Cardiac fibroblast (primary cell): Measurements from ENCODE around the gene RTN4R.

Experiments
- DNase-seq, 2 donors: peaks; one replicate each; pipeline versions ENCODE4 v3.0.0 to v3.0.0-alpha.2; 2010; ENCODE audit warnings: low read depth in 2 of 2
- H3K4me3 ChIP-seq, 2 donors: replicated peaks in 1 of 2; 1 replicate in 1 of 2; 2 replicates in 1 of 2; pipeline ENCODE4 v1.5.1; 2011; ENCODE audit warnings: low read depth in 2 of 2, low read length in 2 of 2, mild to moderate bottlenecking in 2 of 2, moderate library complexity in 1 of 2
- CTCF ChIP-seq: IDR thresholded peaks from one replicate; pipeline ENCODE4 v1.5.1; 2011; ENCODE audit warnings: low read depth, mild to moderate bottlenecking, low read length, inconsistent platforms

Gene RTN4R

DNA sequence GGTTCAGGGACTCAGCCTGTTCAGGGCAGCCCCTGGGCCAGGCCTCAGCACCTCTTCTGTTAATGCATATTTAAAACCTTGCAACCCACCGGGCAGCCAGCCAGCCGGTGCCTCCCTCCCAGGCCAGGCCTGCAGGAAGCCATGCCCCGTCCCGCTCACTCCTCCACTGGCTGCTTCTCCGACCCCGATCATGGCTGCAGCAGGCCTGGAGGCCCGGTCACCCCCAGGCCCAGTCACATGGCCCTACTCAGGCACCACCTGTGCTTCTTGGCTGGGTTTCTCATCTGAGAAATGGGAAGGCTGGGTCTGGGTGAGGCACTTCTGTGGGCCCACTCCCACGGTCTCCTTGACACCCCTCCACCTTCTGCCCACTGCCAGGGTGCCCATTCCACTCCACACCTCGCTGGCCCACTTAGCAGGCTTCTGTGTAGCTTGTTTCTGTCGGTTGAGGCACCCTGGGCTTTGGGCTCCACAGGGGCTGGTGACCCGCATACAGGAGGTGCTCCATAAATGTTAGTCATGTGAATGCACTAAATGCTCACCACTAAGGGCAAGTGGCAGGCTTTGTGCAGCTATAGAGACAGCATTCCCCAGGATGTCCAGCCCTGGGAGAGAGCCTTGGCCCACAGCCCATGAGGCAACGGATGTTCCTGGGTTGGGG lies 11.4 kb downstream of the RTN4R start:
- no peak for TF ChIP-seq CTCF
- DNase-seq = no peak
- H3K4me3 ChIP-seq = no peak overlapping the region

DNA sequence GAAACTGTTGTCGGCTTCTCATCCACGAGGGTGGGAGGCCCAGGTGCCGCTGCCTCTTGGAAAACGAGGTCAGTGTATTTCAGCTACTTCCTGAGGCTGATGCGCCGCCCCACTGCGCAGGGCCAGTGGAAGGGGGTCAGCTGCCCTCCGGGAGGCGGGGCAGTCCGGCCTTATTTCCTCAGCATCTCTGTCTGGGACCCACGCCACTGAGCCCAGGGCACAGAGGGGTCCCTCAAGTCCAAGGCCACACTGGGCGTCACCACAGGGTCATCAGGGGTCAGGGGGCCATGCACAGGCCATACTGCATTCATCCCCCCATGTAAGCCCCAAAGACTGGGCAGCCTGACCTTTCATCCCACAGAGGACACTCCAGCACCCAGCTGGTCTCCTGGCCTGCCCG lies 12.1 kb downstream of the RTN4R start:
- DNase-seq = no peak
- no peak for TF ChIP-seq CTCF
- H3K4me3 ChIP-seq = no peak overlapping the region

- no peak overlapping the region for H3K4me3 ChIP-seq
- no peak for TF ChIP-seq CTCF
- no peak for DNase-seq
Measured at GRCh38 chr22:20254975-20255946, 12.9 kb downstream of the RTN4R start.

DNA sequence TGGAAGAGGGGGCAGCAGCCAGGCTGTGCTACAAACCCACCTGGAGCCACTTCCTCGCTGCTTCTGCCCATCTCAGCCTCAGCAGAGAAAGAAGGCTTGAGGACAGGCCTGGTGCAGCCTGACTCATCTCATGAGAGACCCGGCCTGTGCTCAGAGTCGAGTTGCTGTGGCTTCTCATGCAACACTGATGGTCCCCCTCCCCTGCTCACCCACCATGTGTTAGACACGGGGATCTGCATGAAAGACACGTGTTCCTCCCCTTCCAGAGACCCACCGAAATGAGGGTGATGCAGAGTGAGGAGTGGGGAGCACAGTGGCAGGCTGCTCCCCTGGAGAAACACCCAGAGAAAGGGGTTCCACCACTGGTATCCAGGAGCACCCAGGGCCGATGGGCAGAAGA lies 15.0 kb downstream of the RTN4R start:
- TF ChIP-seq CTCF = no peak
- no peak for DNase-seq

GRCh38 chr22:20251981-20252380 lies 16.1 kb downstream of the RTN4R start:
- DNase-seq = no peak
- H3K4me3 ChIP-seq = no peak overlapping the region
- no peak for TF ChIP-seq CTCF

More for the DNA sequence above, 15.0 kb downstream of the RTN4R start:
- no peak overlapping the region for H3K4me3 ChIP-seq

DNA sequence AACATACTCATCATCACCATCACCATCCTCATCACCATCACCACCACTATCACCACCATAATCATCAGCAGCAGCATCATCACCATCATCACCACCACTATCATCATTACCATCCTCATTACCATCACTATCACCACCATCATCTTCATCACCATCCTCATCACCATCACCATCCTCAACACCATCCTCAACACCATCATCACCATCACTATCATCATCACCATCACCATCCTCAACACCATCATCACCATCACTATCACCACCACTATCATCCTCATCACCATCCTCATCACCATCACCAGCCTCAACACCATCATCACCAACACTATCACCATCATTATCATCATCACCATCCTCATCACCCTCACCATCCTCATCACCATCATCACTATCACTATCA lies 16.6 kb downstream of the RTN4R start:
- DNase-seq = no peak
- TF ChIP-seq CTCF = no peak
- no peak overlapping the region for H3K4me3 ChIP-seq
